Right forelimb (tissue), 1 donor: ENCODE measurements around the gene BRCA1.

Experiments used
- DNase-seq: peaks from one replicate; pipeline ENCODE4 v3.0.0-alpha.2; 2018

BRCA1 gene

GRCh38 chr17:43024407-43025289 lies 100.5 kb downstream of the BRCA1 start, which contains the start of gene RND2:
RND2 (plus strand) TSS chr17:43025231; CDS start chr17:43025348, 117 bp downstream.
- DNase-seq, result peak; percentile 93

- peak; percentile 88 for DNase-seq
These were observed 103.2 kb downstream of the BRCA1 start, which contains the start of gene VAT1 for GRCh38 chr17:43021741-43022512. VAT1 (minus strand) TSS chr17:43022385; CDS start chr17:43022322, 63 bp downstream.

GRCh38 chr17:43020789-43021740 lies 104.1 kb downstream of the BRCA1 start:
- DNase-seq, result peak; percentile 74

GRCh38 chr17:43020030-43020621 lies 105.0 kb downstream of the BRCA1 start:
- no peak for DNase-seq

GRCh38 chr17:43019418-43019817 lies 105.7 kb downstream of the BRCA1 start:
- DNase-seq, result no peak

GRCh38 chr17:43018932-43019331 lies 106.2 kb downstream of the BRCA1 start:
- DNase-seq, result no peak

GRCh38 chr17:43018008-43018853 lies 106.9 kb downstream of the BRCA1 start:
- DNase-seq, result no peak

- no peak for DNase-seq
These were observed 108.9 kb downstream of the BRCA1 start for GRCh38 chr17:43016216-43016615.

- no peak for DNase-seq
These were observed 109.6 kb downstream of the BRCA1 start for GRCh38 chr17:43015579-43015978.

GRCh38 chr17:43014649-43015542 lies 110.3 kb downstream of the BRCA1 start:
- DNase-seq, result no peak

GRCh38 chr17:43014020-43014648 lies 111.0 kb downstream of the BRCA1 start:
- no peak for DNase-seq

GRCh38 chr17:43013296-43013695 lies 111.9 kb downstream of the BRCA1 start:
- no peak for DNase-seq

- no peak for DNase-seq
These were observed 113.3 kb downstream of the BRCA1 start for GRCh38 chr17:43011728-43012472.

- no peak for DNase-seq
These were observed 114.4 kb downstream of the BRCA1 start for GRCh38 chr17:43010667-43011308.

- peak; percentile 86 for DNase-seq
These were observed 118.3 kb downstream of the BRCA1 start, which contains the start of gene IFI35 for GRCh38 chr17:43006639-43007551. IFI35 (plus strand) TSS chr17:43006784; CDS start chr17:43006948, 164 bp downstream.

- no peak for DNase-seq
These were observed 121.5 kb downstream of the BRCA1 start for GRCh38 chr17:43003542-43004172.
